ENCODE data around the gene SCN10A. TPM values are rescaled to one million over a fixed set of nuclear protein-coding genes. Genes with fewer than 3 reads are reported as not detected.

Gene SCN10A
- total and polyA plus RNA-seq, 9 donors, result 0.05 TPM; not detected in 8

DNA sequence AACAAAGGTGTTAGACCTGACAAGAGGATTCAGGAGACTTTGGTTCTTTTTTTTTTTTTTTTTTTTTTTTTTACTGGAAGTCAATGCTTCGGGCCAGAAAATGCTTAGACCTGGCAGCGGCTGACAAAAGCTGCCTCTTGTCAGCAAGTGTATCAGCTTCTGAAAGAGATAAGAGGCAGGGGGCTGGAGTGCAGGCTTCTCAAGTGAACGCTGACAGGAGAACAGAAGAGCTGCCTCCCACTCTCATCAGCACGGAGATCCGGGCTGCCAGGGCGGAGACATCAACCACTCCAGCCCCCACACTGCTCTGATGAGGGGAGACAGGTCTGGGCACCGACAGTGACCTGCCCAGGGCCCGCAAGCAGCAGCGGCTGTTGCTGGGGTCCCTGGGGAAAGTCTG, 157.2 kb downstream of the SCN10A start:
- TF ChIP-seq POLR2A (IDR thresholded peaks at IDR 0.05) (no peak), EP300 (IDR thresholded peaks at IDR 0.05) (no peak)
- TF ChIP-seq, protein P1, sequence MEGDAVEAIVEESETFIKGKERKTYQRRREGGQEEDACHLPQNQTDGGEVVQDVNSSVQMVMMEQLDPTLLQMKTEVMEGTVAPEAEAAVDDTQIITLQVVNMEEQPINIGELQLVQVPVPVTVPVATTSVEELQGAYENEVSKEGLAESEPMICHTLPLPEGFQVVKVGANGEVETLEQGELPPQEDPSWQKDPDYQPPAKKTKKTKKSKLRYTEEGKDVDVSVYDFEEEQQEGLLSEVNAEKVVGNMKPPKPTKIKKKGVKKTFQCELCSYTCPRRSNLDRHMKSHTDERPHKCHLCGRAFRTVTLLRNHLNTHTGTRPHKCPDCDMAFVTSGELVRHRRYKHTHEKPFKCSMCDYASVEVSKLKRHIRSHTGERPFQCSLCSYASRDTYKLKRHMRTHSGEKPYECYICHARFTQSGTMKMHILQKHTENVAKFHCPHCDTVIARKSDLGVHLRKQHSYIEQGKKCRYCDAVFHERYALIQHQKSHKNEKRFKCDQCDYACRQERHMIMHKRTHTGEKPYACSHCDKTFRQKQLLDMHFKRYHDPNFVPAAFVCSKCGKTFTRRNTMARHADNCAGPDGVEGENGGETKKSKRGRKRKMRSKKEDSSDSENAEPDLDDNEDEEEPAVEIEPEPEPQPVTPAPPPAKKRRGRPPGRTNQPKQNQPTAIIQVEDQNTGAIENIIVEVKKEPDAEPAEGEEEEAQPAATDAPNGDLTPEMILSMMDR (IDR thresholded peaks at IDR 0.05), result no peak
- 1 to 6% (median 5%) methylated on average over 9 of the region's 9 CpGs for WGBS, 3 donors
- H3K27me3 ChIP-seq, result no peaks in the 10 kb centered on the region
- H3K9me3 ChIP-seq, result no peaks in the 10 kb centered on the region
- H3K27ac ChIP-seq, result no peak overlapping the region
- no peak for DNase-seq
- H3K4me1 ChIP-seq (ENCODE audit: insufficient read depth), result no peaks in the 10 kb centered on the region
- intact Hi-C loops (cut with DNase I), result loop anchor here in 1 of 4 donors (10.0 kb wide), 1 partner anchor 134 kb away; no protein-coding TSS in a partner anchor
- H3K4me3 ChIP-seq, result no peak overlapping the region
- no peaks in the 10 kb centered on the region for H3K36me3 ChIP-seq

DNA sequence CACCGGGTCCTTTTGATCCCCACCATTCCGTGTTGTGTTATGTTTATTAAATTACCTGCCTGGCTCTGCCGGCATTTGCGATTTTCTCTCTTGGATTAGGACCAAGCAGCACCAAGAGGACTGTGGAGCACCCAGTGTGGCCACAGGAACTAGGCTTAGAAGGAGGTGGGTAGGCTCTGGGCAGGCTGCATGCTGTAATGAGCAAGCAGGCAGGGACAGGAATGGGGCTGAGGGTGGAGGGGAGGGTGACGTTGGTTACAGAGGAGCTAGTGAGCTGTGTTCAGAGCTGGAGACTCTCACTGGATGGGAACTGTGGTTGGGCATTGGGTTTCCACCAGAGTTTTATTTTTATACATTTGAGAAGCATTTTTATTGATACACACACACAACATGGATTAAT, 158.6 kb downstream of the SCN10A start:
- intact Hi-C loops (cut with DNase I), result loop anchor here in 1 of 4 donors (10.0 kb wide), 1 partner anchor 133 kb away; no protein-coding TSS in a partner anchor
- no peak overlapping the region for H3K4me3 ChIP-seq
- no peak for TF ChIP-seq EP300 (IDR thresholded peaks at IDR 0.05)
- TF ChIP-seq, protein P1 (IDR thresholded peaks at IDR 0.05), result no peak
- no peak for DNase-seq
- H3K36me3 ChIP-seq, result no peaks in the 10 kb centered on the region
- no peaks in the 10 kb centered on the region for H3K4me1 ChIP-seq (ENCODE audit: insufficient read depth)
- 47 to 56% (median 54%) methylated on average over 5 of the region's 5 CpGs for WGBS, 3 donors
- no peaks in the 10 kb centered on the region for H3K9me3 ChIP-seq
- H3K27ac ChIP-seq, result no peak overlapping the region
- no peaks in the 10 kb centered on the region for H3K27me3 ChIP-seq

DNA sequence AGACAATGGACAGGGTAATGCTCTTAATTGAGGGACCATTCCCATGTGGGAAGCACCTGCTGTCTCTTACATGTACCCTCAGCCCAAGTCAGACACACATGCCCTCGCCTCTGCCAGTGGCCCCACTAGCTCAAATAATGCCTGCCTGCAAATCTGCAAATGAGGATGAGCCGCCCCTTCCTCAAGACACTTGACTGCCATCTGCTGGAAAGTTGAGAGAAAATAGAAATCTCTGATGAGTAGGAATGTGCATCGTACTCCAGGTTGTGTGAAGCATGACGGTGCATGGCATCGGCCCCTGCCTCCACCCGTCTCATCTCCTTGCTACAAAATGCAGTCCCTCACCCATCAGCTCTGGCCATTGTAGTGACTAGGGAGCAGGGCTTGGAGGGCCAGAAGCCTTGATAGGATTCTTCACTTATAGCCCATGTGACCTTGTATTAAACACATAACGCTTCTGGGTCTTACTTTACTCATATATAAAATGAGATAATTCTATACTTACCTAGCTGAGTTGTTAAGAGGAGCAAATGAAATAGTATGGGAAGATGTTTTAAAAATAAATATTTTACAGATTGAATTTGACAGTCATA, 160.2 kb downstream of the SCN10A start:
- TF ChIP-seq POLR2A (IDR thresholded peaks at IDR 0.05), result no peak
- TF ChIP-seq EP300 (IDR thresholded peaks at IDR 0.05), result no peak
- TF ChIP-seq, protein P1 (IDR thresholded peaks at IDR 0.05), result no peak
- no peak overlapping the region for H3K4me3 ChIP-seq
- no peaks in the 10 kb centered on the region for H3K27me3 ChIP-seq
- no peak for DNase-seq
- no peaks in the 10 kb centered on the region for H3K9me3 ChIP-seq
- no peak overlapping the region for H3K27ac ChIP-seq
- no peaks in the 10 kb centered on the region for H3K36me3 ChIP-seq
- H3K4me1 ChIP-seq (ENCODE audit: insufficient read depth), result no peaks in the 10 kb centered on the region
- WGBS, 3 donors, result 7 to 14% (median 10%) methylated on average over 7 of the region's 7 CpGs
- intact Hi-C loops (cut with DNase I), result loop anchor here in 1 of 4 donors (10.0 kb wide), 1 partner anchor 131 kb away; no protein-coding TSS in a partner anchor

DNA sequence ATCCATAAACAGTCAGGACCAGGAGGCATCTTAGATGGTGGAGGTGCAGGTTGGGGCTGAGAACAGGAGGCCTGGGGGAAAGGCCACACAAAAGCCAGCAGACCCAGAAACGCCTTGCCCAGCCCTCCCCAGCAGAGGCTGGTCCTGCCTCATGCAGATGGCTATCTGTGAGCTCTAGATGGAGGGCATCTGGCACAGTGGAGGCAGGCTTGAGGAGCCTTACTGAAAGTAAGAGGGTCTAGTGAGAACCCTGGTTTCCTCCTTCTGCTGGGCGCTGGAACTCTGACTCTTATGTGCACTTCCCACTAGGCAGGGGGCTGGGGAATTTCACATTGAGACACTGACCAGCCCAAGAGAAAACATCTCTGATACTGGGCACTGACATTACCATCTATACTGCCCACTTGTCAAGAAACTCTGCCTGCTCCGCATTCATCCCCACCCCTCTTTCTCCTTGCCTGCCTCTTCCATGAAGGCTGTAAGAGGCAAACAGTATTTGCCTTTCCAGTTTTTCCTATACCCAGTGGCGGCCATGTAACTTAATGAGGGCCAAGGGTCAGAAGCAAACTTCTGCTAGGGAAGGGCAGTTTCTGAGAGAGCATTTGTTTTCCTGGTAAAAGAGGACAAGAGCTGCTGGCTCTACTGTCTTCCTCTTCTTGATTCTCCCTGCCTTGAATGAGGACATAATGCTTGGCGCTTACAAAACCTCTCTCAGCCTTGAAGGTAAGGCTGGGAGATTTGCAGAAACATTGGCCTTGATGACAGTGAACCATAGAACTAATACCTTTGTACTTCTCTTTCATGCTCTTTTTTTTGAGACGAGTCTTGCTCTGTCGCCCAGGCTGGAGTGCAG, 162.1 kb downstream of the SCN10A start:
- Histone ChIP-seq H3K27me3 (no peaks in the 10 kb centered on the region), H3K27ac (no peak overlapping the region), H3K36me3 (no peaks in the 10 kb centered on the region), H3K9me3 (no peaks in the 10 kb centered on the region), H3K4me3 (no peak overlapping the region), H3K4me1 (ENCODE audit: insufficient read depth) (peaks cover 7% of the 10 kb centered on the region)
- intact Hi-C loops (cut with DNase I), result loop anchor here in 2 of 4 donors (5.0 to 10.0 kb wide), 2 partner anchors 129 to 132 kb away; no protein-coding TSS in a partner anchor
- WGBS, 3 donors, result 82 to 87% (median 84%) methylated on average over 7 of the region's 7 CpGs
- DNase-seq, result no peak
- TF ChIP-seq EP300 (IDR thresholded peaks at IDR 0.05) (no peak), POLR2A (IDR thresholded peaks at IDR 0.05) (no peak)
- TF ChIP-seq, protein P1 (IDR thresholded peaks at IDR 0.05), result no peak

Measured in ovary (tissue), 9 donors.